GM18526 (cell line): Measurements from ENCODE around the gene EIF4A3.

Source experiments
- POLR2A ChIP-seq: IDR thresholded peaks from 3 replicates; pipeline ENCODE4 v1.6.1; 2011; ENCODE audit not compliant: insufficient read length; ENCODE audit errors: extremely low read depth

EIF4A3 gene

DNA sequence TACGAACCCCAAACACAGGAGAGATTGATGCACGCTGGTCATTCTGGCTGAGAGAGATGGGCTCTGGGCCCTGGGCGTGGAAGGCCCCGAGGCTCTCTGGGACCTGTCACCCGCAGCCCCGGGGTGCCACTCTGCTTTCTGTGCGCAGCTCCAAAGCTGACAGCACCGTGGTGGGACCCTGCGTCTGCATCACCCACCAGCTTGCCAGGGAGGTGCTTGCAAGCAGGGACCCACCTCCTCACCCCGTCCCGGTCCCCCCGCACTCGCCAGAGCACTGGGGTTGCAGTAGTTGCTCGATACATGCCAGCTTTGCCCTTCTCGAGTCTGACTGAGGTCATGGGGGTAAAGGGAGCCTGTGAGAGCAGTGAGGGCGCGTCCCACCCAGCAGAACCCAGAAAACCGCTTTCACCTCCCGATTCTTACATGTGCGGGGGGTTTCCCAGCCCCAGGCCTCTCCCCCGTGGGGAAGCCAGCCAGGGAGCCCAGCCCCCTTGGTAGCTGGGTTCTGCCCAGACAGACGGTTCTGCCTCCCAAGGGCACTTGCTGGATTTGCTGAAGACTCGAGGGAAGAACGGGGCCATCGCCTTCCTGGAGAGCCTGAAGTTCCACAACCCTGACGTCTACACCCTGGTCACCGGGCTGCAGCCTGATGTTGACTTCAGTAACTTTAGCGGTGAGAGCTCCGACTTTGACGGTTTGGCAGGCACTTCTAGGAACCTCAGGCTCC is 35.4 kb upstream of the EIF4A3 start:
- TF ChIP-seq POLR2A: no peak

DNA sequence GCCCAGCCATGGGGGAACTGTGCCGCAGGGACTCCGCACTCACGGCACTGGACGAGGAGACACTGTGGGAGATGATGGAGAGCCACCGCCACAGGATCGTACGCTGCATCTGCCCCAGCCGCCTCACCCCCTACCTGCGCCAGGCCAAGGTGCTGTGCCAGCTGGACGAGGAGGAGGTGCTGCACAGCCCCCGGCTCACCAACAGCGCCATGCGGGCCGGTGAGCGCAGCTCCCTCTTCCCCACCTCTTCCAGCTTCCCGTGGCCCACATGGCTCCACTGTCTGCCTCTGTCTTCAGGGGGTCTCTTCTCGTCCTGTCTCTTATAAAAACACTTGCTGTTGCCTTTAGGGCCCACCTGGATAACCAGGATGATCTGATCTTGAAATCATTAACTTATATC is 34.5 kb upstream of the EIF4A3 start:
- TF ChIP-seq POLR2A: no peak

DNA sequence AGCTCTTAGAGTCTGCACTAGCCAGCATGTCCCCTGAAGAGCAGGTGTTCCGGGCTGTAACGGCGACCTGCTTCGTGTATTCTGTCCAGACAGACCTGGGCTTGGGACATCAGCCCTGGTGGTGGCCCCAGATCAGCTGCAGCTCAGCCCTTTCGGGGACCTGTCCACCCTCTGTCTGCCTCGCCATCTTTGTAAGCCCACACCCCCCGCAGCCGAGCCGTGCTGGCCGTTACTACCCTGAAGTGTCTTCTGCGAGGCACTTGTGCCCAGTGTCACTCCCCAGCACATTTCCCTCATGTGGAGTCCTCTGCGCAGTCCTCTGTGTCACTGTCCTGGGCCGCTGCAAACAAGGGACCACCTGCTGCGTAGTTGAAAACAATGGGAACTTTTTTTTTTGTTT is 33.3 kb upstream of the EIF4A3 start:
- TF ChIP-seq POLR2A: no peak

DNA sequence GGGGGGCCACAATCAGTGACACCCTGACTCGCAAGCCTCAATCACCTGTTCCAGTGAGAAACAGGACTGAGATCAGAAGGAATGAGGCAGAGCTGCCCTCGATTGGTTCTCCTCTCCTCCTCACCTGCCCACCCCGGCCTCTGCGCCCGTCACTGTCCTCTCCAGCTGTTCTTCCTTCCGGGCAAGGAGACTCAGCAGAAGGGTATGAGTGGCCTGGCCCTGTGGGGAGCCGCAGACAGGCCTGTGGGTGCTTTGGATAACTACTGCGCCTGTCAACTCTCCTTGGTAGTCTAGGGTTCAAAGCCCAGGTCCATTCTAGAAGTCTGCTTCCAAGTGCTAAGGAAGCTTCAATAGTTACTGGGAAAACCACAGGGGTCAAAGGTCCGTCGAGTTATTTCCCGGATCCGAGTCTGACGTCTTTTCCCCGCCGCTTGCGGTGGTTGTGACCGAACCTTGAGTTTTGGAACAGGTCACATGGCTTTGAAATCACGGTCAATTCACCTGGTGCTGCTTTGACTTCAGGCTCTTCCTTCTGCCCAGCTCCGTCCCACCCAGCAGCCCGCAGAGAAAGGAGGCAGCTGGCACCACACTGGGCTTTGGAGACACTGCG is 31.2 kb upstream of the EIF4A3 start:
- no peak for TF ChIP-seq POLR2A

DNA sequence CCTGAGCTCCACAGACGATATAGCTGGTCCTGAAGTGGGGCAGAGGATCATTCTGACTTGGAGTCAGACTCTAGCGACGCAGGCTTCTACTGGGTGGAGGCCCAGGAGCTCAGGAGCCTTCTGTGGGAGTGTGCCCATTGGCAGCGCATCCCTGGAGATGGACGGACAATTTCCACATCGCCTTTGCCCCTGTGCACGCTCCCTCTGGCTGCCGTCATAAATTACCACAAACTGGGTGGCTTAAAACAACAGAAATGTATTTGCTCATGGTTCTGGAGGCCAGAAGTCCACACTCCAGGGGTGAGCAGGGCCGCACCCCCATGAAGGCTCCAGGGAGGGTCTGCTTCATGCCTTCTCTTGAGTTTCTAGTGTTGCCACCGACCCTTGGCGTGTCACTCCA is 29.8 kb upstream of the EIF4A3 start:
- TF ChIP-seq POLR2A: no peak

DNA sequence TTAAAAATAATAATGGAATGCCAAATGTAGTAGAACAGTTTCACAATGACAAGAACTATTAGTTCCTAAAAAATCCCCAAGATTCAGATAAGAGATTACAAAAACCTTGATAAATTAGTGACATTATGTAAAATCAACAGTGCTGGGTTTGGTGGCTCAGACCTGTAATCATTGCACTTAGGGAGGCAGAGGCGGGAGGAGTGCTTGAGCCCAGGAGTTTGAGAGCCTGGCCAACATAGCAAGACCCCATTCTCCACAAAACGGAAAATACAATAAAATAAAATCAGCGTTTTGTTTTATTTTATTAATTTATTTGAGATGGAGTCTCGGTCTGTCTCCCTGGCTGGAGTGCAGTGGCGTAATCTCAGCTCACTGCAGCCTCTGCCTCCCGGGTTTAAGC is 27.0 kb upstream of the EIF4A3 start:
- TF ChIP-seq POLR2A: no peak

DNA sequence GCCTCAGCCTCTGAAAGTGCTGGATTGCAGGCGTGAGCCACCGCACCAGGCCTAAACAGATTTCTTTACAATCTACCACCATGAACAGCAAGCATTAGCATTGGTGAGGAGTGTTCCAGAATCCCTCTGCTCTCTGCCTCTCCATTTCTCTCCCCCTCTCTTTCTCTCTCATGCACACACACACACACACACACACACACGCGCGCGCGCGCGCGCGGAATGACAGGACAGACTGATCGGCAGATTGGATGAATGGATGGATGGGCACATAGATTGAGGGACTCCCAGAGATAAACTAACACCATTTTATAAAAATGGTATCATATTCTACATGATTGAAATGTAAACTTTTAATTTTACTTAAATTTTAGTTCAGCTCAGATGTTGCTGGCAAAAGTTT is 26.2 kb upstream of the EIF4A3 start:
- no peak for TF ChIP-seq POLR2A

DNA sequence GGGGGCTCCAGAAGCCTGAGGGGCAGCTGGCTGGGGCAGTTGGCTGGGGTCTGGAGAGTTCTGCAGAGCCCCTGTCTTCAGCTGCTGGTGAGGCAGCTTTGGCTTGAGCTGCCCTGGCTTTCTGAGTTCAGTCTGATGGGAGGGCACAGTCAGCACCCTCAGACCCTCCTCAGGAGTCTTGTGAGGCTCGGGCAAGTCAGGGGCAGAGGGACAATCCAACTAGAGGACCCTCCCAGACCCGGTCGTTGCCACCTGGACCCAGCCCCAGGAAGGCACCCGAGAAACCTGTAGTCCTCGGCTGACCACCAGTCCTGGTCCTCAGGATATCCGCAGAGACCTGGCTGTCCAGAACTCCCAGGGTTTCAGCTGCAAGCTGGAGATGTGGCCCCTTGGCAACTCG is 24.8 kb upstream of the EIF4A3 start:
- TF ChIP-seq POLR2A: no peak

DNA sequence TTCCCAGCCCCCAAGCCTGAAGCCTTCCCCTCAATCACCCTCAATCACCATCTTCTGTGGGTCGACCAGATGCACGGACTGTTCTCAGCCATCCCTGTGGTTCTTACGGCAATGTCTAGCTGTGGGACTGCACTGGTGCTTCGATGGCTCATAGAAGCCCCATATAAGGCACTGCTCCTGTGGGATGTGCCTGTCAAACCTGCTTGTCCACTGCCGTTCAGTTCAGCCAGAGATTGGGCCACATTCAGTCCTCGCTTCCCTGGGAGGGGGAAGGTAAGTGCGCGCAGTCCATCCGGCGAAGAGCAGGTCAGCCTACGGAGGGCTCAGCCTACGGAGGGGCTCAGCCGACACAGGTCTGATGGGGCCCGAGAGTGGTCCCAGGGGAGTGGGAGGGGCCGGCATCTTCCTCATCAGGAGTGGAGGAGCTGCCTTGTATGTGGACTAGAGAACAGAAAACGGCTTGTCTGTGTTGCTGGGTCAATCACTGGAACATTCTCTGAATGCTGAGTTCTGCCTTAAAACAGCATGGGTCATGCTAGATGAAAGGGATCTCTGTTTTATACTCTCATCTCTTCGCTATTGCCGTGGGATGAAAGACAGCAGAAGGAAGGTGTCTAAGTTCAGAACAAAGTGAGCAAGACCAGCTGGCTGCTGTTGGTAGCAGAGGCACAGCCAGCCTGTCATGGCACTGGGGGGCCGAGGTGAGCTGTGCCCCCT is 23.0 kb upstream of the EIF4A3 start, which contains the start of gene CARD14:
CARD14 (plus strand) TSS at position 247 of the 717 bp plus-strand sequence. CDS start 11,409 bp downstream, outside the sequence.
- no peak for TF ChIP-seq POLR2A

DNA sequence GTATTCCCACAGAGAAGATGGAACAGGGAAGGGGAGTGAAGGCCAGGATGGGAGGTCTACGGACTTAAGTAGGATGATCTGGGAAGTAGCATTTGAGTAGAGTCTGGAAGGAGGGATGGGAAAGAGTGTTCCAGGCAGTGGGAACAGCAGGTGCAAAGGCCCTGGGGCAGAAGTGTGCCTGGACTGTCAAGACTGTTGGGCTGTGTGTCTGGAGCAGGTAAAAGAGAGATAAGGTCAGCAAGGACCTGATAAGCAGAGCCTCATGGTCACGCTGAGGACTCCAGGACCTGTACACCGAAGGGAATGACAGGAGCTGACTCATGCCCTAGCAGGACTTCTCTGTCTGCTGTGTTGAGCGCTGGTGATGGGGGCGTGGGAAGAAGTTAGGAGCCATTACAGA is 22.2 kb upstream of the EIF4A3 start:
- TF ChIP-seq POLR2A: no peak

DNA sequence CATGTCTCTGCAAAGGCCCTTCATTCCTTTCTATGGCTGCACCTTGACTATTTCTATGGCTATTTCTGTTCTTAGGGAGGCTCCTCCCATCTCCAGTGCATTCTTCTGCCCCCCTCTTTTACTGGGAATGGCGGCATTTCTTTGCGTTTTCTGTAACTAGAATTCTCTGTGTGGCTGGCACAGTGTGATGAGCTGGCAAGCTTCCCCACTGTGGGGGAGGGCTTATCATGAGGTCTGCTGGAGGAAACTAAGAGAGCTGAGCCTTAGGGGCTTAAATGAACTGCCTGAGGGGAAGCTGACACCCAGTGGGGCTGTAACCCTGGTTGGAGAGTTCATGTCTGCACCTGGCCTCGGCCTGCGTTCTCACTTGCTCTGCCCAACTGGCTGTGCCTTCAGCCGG is 21.4 kb upstream of the EIF4A3 start:
- no peak for TF ChIP-seq POLR2A

DNA sequence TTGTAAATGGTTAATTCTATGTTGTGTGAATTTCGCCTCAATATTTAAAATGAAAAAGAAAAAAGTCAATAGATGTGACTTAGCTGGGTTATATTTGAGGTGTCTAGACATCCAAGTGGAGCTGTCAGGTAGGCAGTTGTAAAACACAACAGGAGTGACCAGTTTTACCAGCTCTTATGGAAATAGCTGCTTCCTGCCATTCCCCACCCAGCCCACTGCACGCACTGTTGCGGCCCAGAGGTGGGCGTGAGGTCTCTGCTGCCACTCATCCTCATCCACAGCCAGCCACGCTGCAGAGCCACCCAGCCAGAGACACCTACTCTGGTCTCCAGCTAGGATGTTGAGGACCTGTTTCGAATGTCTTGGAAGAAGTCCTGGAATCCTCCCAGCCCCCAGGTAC is 19.5 kb upstream of the EIF4A3 start:
- TF ChIP-seq POLR2A: no peak

DNA sequence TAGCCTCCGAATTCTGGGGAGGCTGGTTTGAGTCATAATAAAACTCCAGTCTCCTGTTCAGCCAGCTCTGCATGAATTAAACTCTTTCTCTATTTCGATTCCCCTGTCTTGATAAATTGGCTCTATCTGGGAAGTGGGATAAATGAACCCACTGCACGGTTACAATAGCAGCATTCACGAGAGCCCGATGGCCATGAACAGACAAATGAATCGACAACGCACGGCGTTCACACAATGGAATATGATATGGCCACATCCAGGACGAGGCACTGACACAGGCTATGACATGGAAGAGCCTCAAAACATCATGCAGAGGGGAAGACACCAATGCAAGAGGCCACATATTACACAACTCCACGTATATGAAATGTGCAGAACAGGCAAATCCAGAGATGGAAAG is 17.3 kb upstream of the EIF4A3 start:
- TF ChIP-seq POLR2A: no peak

DNA sequence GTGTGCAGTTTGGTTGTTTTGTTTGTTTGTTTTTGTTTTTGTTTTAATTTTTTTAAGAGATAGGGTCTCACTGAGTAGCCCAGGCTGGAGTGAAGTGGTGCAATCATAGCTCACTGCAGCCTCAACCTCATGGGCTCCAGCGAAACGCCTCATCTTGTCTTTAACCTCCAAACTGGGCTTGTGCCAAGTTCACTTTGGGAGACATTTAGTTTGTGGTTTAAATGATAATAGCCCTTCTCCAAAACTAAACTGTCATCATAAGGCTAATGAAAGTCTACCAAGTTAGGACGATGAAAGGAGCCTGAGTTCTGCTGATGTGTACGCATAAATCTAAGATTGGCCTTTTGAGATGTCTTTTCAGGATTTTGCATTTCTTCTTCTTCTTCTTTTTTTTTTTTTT is 16.4 kb upstream of the EIF4A3 start:
- no peak for TF ChIP-seq POLR2A

DNA sequence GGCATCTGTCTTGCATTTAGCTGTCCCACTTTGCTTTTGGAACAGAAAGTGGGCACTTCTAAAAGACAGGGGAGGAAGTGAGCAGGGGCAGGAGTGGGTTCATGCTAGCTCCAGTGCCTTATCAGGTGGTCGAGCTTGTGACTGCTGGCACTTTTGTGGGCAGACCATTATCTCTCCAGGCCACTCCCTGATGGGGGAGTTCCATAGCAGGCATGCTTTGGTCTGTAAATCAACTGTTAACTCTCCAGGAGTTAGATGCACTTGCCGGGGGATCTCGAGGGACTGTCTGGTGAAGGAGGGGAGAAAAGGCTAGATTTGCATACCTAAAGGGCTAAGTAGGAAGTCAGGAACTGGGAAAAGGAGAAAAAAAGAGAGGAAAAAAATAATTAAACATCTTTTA is 13.6 kb upstream of the EIF4A3 start:
- no peak for TF ChIP-seq POLR2A

DNA sequence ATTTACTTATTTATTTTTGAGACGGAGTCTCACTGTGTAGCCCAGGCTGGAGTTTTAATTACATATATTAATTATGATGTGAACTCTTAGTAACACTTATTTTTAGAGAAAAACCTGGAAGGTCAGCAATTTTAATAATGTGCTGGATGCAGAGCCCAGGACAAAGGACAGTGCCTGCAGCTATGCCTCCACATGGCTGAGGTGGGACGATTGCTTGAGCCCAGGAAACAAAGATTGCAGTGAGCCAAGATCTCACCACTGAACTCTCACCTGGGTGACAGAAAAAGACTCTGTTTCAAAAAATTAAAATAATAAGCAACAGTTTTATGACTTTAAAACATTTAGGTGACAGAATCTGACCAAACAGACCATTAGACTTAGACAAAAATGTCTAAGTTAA is 11.9 kb upstream of the EIF4A3 start:
- TF ChIP-seq POLR2A: no peak
